GM19328 (cell line): ENCODE results near the gene C1QTNF2.

ENCODE experiments used
- ATAC-seq: cut with Tn5 transposase; IDR thresholded peaks from one replicate; pipeline ENCODE4 v1.9.1; 2021; ENCODE audit warnings: mild to moderate bottlenecking, moderate library complexity; ENCODE audit not compliant: unreplicated experiment

The C1QTNF2 gene, protein sequence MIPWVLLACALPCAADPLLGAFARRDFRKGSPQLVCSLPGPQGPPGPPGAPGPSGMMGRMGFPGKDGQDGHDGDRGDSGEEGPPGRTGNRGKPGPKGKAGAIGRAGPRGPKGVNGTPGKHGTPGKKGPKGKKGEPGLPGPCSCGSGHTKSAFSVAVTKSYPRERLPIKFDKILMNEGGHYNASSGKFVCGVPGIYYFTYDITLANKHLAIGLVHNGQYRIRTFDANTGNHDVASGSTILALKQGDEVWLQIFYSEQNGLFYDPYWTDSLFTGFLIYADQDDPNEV

DNA sequence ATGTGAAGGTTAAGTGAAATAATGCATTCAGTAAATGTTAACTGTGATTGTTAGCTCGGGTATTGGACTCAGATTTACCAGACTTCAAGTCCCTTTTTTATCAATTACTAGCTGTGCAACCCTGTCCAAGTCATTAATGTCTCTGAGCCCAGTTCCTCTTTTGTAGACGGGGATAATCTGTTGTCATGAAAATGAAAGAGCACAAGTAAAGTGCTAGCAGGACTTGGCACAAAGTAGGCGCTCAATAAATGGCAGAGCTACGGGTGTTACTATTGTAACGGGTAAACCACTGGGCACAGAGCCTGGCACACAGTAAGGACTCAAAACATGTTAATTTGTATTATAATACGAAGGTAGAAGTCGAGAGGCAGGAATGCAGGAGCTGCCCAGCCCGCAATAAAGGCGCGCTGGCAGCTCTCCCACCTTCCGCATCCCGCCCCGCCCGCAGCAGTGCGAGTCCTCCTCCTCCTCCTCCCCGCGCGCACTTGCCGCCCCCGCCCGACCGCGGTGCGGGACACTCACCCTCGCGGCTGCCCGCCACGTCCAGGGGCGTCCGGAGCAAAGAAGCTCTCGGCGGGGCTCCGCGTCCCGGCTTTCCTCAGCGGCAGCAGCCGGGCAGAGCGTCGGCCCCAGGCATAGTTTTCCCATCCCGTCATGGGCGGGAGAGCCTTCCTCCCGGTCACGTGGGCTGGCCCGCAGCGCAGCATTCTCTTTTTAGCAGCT lies at the start of gene C1QTNF2:
TSS of gene C1QTNF2 (minus strand) at position 637 of the 723 bp plus-strand sequence. CDS start 15,615 bp downstream, outside the sequence.
- ATAC-seq, result no peak

DNA sequence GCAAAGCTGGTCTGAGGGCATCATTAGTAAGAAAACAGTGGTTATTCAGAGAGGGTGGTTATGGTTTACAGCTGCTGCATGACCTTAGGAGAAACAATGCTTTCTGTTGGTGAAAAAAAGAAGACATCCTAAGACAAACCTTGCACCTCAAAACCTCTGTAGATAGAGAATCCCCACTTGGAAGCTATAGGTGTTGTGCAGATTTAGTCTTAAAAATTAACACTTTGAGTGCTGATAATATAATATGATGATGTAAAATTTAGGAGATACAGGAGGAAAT lies 49.8 kb upstream of the C1QTNF2 start:
- ATAC-seq, result no peak

DNA sequence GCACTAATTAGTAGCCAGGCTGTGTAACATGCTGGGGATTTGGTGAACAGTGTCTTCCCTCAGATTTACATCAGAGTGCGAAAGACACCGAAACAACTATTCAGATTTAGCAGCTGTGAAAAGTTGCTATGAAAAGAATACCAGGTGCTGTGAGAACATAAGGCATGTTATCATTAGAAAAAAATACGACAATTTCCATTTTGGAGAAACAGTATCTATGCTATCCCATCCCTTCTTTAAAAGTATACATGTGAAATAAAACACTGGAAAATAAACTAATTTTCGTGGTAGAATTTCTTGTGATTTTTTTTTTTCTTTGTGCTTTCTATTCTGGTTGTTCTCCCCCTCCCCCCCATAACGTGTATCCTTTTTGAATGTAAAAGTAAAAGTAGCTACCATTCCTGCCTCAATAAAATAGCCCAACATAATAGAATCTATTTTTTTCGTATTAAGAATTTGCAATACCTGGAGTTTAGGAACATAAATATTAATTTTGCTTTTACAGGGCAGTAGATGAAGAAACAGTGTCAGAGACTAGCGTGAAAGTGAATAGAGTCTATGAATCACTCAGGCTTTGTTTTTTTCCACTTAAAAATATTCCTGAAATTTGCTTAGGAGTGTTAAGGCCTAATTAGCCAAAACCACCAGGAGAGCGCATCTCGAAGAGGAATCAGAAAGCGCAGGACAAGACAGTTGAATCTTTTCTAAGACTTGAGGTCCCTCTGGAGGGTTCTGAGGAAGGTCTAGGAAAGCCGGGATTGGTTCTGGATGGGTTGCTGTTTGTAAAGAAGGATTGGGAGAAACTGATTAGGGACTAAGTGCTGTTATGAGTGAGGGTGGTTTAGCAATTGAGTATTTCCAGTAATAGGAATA lies 49.3 kb upstream of the C1QTNF2 start:
- ATAC-seq, result no peak

DNA sequence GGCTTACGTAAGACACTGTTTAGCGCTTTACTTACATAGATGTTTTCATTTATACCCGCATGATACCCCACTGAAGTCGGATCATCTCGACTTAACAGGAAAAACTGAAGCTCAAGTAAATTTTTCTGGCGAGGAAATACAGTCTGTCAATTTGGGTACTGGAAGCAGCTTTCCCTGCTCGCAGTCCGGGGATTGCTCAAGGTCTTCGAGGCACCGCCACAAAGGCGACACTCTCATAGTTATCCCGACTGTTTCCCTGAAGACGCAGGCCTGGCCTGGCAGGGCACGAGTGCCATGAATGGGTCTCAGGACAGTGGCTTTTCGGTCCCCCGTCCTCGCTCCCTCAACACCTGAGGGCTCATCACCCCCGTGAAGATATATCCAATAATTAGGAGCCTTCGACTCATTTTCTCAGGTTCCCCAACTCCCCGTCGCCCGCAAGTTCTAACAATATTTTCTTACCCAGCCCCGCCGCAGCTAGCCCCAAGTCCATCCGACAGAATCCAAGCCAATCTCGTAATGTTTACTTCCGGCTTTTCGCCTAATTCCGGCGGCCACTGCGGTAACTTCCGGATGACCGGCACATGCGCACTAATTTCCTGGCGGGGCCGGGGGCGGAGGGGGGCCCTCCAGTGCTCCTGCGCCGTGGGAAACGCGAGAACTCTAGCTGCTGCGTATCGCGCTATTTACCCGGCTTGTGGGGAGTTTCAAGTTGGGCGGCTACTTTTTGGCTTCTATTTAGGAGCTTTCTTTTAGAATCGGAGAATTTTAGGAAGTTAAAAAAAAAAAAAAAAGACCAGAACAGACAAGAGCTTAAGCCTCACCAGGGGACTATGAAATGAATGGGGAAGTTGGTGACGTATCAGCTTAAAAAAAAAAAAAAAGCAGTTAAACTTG lies 48.4 kb upstream of the C1QTNF2 start, which contains the start of gene SLU7:
TSS of gene SLU7 (minus strand) at position 521 of the 897 bp plus-strand sequence. CDS start 3,787 bp downstream, outside the sequence.
- peak; percentile 64 for ATAC-seq

DNA sequence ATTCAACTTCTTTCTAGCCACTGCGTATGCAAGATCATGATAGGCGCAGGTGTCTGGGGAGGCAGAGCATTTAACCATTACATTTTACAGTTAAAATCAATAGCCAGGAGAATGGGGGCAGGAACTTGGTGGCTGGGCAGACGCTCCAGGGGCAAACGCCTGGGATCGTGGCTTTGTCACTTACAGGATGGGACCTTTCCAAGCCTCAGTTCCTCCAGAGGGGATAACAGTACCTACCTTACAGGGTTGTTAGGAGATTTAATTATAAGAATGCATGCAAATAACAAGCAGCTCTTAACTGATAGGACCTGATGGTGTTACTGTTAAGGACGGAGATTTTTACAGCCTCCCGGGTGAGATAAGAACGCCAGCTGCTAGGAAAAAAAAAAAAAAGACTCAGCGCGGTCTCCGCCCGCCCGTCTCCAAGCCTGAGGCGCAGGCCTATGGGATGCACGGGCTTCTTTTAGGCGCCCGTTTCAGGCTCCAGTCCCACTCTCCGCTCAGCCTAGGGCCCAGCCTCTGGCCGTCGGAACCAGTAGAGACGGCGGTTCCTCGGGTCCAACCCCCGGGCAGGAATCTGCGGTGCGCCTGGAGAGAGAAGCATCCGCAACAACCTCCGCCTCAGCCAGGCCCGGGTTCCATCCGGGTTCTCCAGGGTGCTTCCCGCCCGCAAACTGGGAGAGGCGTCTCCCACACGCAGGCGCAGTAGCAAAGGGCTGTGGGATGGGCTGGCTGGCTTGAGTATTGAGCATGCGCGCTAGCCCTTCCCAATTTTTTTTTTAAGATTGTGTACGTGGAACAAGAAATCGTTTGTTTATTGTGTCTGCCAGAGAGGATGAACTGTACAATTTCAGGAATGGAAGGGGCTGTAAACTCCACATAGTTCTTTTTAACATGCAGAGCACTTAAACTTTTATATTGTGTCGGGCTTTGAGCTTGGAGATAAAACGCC lies 29.3 kb upstream of the C1QTNF2 start, which contains the start of gene FAM200C:
TSS of gene FAM200C (minus strand) at position 653 of the 952 bp plus-strand sequence. CDS start 4,564 bp downstream, outside the sequence.
- peak; percentile 79 for ATAC-seq

DNA sequence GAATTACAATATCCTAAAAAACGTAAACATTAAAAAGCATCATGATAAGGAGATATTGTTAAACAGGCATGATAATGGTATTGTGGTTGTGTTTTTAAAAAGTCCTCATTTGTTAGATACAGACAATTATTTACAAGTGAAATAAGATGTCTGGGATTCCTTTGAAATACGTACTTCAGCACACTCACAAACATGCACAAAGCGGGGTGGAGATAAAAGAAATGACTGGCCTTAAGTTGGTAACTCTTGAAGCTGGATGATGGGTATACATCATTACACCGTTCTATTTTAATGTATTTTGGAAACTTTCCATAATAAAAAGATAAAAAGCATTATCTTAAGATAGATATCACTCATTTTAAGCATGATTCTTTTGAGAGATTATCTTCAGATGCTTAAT lies 28.4 kb upstream of the C1QTNF2 start:
- no peak for ATAC-seq

DNA sequence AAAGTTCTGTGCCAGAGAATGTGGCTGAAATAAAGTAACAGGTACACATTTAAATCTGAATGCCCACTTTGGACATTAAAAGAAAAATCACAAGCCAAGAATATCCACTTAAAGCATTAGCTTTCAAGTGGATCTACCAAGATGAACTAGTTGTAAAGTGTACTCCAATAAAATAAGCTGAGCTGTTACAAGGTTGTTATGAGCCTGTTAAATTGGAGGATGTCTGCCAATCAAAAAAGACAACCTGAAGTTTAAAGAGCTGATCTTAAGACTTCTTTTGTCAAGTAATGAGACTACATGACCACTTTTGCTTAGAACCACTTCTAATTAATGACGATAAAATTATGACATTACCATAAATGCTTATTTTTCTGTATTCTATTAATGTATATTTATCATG lies 27.1 kb upstream of the C1QTNF2 start:
- no peak for ATAC-seq

DNA sequence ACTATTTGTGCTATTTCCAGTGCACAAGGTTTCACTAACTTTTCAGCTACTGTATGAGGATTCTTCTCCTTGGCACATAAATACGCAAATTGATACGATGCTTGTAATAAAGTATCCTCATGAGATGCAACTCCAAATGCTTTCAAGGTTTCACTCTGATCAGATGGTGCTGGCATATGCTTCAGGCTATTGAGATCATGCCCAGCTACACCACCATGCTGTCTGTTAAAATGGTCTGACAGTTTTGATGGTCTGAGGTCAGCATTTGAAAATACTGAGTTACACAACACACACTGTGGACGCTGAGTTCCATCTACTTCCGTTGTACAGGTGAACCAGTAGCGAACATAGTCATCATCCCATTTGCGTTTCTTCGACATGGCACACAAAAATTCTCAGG lies 24.7 kb upstream of the C1QTNF2 start:
- no peak for ATAC-seq

DNA sequence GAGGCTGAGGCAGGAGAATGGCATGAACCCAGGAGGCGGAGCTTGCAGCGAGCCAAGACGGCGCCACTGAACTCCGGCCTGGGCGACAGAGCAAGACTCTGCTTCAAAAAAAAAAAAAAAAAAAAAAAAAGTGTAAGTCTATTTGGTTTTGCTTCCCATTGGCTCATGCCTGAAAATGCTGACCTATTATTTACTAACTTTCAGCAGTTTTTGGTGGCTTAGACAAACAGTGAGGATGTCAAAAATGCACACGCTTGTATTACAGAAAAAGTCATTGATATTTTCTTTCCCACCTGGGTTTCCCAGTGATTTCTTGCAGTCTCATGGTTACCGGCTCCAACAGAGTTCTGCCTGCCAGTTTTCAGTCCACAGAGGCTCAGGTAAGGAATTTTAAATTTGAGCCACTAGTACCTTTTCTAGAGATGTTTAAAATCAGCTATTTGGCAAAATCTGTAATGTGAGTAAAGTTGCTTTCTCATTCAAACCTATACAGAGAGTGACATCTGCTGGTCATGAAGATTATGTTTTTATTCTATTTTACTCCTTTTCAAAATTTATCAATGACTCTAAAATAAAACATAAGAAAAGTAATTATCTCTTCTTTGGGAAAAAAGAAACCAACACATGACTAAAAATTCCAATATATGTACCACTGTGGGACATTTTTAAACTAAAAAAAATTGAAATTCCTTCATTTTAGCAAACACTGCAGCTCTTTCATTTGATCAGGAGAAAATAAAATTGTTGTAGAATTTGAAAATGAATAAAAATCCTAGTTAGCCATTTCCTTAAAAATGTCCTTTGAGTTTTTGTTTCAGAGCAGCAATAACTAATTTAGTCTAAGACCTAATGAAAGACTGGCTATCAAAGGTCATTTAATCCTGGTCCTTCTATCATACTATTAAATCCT lies 20.6 kb upstream of the C1QTNF2 start:
- ATAC-seq, result no peak

DNA sequence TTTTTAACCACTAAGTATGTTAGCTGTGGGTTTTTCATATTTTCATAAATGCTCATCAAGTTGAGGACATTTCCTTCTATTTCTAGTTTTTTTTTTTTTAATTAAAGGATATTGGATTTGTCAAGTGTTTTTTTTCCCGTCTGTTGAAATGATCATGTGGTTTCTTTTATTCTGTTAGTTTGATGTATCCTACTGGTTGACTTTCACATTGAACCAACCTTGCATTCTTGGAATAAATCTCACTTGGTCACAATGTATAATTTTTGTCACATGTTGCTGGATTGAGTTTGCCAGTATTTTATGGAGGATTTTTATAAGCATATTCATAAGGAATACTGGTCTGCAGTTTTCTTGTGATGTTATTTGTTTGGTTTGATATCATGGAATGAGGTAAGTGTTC lies 17.0 kb upstream of the C1QTNF2 start:
- no peak for ATAC-seq

DNA sequence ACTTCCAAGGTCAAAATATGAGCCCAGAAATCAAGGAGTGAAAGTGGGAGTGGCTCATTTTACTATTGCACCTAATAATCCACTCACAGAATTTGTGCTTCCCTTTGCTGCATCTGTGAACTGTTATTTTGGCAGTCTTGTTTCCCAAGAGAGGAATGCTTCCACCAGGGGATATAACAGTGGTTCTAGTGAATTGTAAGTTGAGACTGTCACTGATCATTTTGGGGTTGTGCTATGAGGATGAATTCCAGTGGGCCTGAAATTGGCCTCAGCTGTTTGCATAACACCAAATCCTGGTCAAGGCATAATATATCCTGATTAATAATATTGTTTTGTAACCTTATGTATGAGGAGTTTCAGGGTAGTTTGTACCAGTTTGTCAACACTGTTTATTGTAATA lies 15.1 kb upstream of the C1QTNF2 start:
- ATAC-seq, result no peak

DNA sequence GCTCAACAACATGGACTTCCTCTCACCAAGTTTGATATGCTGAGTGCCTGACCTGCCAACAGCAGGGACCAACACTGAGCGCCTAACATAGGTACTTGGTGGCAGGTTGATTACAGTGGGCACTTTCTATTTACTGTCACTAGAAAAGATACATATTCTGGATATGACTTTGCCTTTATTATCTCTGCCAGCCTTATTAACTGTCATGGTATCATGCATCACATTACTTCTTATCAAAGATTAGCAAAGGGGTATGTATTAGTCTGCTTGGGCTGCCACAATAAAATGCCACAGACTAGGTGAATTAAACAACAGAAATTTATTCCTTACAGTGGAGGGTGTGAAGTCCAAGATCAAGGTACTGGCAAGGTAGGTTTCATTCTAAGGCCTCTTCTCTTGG lies 14.3 kb upstream of the C1QTNF2 start:
- no peak for ATAC-seq

DNA sequence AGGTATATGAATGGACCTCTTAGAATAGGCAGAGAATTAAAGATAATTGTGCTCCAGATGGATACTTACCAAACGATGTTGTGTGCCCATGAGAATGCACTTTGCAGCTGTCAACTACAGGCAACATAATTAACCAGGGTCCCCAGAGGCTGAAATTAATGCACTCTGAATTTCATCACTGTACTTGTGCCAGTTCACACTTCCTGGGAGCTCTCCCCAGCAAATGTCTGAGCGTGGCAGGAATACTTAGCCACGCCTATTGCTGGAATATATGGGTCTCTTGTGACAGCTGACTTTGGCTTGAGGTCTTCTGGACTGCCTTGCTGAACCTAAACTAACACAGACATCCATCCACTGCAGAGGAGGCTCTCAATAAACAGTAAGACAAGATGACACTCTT lies 11.9 kb upstream of the C1QTNF2 start:
- no peak for ATAC-seq

DNA sequence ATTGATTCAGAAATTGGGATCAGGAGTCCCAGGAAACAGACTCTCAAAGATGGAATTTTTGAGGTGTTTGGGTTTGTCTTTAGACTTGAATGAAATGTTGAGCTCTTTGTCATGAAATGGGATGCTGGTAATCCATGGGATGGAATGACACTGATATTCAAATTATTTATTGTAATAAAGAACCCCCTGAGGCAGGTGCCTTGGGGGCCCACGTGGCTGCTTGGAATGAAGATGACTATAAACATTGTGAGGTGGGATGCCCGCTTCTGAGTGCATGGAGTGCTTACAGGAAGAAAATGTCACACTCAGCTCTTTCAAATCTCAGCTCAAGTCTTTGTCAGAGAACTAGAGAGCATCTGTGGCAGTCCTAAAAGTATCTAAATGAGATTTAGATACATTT lies 9.6 kb upstream of the C1QTNF2 start:
- ATAC-seq, result no peak

DNA sequence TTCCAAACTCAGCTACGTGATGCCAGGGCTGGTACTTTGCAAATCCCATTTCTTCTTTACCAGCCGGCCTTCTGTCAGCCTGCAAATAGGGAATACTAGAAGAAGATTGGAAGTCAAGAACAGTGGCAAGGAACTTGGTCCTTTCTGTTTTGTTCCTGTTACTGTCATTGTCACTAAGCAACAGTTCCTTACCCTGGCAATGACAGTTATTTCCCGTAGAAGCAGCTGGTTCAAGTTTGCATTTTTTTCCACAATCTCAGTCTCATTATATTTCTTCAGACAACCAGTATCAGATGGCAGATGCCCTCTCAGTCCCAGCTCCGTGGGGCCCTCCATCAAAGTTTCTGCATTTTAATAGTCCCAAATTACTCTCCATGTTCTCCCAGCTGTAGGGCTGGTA lies 9.1 kb upstream of the C1QTNF2 start:
- no peak for ATAC-seq

DNA sequence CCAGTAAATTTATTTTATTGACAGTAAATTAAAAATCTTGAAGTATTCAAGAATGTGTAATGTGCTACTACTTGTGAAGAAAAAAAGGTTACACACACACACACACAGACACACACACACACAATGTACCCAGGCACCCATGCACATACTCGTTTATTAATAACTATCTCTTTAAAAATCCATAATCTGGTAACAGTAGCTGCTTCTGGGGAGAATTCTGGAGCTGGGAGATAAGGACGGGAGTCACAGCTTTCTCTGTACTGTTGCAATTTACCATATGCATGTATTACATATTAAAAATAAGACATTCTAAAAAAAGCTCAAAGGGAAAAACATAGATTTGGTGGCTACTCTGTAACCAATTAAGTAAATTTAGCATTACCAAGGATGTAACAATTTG lies 7.9 kb upstream of the C1QTNF2 start:
- ATAC-seq, result no peak

DNA sequence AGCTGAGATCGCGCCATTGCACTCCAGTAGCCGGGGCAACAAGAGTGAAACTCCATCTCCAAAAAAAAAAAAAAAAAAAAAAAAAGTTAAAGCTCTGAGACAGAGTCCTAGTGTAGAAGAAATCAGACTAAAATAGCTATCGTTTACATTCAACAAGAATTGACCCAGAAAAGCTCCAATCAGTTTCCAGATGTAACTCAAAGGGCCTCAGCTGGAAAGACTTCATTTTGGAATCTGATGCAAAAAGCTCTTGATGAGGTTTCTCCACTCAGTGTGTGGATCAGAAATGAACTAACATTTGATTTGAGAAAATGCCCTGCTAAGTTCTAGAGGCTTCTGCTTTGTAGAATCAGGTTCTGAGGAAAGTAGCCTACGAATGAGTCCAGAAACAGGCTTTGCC lies 7.2 kb upstream of the C1QTNF2 start:
- ATAC-seq, result no peak

DNA sequence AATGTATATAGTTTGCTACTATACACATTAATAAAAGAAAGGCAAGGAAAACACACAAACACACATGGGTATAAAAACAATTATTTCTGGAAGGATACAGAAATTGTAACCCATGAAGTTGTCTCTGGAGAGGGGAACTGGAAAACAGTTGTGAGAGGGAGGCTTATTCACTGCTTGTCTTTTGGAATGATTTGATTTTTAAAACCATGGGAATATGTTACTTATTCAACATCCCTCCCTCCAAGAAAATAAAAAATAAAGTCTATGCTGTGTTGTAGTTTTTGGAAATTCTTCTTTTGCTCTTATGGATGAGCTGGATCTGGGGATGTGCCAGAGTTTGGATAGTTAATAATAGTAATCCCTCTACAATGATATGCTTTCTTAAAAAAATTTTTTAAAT lies 6.0 kb upstream of the C1QTNF2 start:
- ATAC-seq, result no peak
